DMS114 treated with DMSO at 0.1 percent for 48 hours (cell line): ENCODE results near the gene KIF13A.
"Not testable (repeated sequence)": the region's sequence is repeated elsewhere in the genome, so short reads cannot be mapped to it uniquely, and the experiment has no call there.

Experiments
- DNase-seq: peaks from one replicate; lab custom pipeline; 2025; ENCODE audit not compliant: unreplicated experiment; lab: John Stamatoyannopoulos, UW

The KIF13A gene

DNA sequence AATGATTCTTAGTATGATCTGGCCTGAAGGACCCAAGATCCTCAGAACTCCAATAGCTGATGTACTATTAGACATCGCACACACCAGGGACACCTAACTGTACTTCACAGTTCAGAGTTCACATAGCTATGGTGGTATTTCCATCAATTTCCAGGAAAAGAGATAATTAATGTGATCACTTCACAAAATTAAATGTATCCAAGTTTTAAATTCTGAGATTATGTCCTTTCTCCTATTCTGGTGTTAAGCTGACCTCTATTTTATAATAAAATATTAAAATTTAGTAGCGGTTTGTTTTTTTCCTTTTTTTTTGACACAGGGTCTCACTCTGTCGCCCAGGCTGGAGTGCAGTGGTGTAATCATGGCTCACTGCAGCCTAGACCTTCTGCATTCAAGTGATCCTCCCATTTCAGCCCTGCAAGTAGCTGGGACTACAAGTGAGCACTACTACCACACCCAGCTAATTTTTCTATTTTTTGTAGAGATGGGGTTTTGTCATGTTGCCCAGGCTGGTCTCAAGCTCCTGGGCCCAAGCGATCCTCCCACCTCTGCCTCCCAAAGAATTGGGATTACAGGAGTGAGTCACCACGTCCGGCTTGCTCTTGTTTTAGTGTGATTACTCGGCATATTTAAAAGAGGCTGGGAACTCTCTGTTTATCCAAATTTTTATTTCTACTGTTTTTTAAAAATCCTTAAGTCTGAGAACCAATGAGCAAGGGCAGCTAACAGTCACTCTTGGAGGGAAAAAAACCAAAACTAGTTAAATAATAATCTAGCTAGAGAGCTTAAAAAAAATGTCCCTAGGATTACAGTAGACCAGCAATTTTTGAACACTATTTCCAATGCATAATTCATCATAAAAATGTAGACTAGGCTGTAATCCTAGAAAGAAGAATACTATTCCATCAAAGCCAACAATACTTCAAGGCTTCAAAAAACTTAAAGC is 16.0 kb downstream of the KIF13A start:
- DNase-seq = no peak

DNA sequence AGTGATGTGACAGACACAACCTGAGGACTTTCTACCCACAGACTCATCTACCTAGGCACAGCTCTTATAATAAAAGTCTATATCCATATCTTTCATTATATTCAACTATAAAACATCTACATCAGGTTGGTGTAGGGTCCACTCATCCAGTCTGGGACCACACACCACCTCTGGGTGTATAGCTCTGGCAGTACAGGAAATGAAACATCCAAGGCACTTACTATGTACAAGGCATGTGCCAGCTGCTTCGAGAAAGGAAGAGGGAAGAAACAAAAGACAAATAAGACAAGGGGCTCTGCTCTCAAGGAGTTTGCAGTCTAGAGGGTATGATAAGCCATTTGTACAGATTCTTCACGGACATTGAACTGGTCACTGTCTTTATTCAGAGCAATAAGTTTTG is 18.6 kb downstream of the KIF13A start:
- DNase-seq = no peak

DNA sequence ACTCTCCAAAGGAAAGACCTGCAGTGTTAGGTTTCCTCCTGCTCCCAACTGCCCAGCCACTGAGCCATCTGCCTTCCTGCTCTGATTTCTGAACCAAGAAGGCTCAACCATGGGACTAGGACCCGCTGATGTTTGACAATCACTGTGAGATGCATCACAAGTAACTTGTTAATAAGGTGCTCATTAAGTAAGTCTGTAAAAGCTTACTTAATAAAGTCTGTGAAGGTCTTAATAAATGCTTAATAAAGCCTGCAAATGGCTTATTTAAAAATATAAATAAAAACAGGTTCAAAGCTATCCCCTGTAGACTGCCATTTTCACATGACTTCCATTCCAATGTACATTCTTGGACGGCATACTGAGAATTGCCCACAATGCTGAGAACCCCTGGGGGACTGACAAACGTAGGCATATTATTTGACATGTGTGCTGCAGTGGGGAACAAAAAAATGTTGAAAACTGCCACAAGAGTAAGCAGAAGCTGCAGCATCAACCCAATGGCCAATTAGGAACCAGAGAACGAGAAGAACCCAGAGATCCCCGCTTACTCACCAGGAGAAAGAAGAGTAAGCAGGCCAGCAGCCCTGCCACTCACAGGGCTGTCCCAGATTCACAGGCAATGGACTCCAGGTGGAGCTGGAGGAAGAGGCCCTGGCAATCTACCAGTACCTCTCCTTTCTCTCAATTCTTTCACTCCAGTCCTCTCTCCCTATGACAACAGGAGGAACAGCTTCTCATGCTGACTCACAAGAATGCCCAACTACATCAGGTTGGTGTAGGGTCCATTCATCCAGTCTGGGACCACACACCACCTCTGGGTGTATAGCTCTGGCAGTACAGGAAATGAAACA is 19.5 kb downstream of the KIF13A start:
- DNase-seq = no peak

DNA sequence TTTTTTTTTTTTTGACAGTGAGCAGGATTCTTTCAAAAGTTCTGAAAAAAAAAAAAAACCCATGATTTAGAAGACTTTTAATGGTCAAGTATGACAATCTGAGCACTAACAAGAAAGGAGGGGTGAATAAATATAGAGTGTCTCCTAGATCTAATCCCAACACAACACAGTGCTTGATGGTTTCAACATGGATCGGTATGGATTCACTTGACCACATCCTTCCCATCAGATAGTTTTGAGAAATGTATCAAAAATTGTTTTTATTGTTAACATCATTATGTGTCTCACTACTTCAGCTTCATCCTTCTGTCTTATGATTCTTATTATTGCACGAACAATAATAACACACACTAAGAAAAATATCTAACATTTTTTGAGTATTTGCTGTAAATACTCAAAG is 21.0 kb downstream of the KIF13A start:
- DNase-seq = no peak

DNA sequence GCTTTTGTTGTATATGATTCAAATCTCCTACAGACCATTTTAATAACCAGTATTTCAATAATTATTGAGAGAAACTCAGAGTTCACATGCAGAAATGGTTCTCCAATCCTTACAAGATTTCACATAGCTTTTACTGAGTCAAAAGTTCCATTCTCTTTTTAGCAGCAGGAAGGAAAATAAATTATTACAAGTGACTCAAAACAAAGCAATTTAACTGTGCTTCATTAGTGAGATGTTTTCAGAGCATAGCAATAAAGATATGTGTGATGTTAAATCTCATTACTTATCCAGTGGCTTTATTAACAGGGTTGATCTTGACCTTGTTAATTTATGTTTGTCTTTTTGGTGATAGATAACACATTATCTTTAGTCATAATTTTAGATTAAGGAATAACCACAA is 22.0 kb downstream of the KIF13A start:
- no peak for DNase-seq

DNA sequence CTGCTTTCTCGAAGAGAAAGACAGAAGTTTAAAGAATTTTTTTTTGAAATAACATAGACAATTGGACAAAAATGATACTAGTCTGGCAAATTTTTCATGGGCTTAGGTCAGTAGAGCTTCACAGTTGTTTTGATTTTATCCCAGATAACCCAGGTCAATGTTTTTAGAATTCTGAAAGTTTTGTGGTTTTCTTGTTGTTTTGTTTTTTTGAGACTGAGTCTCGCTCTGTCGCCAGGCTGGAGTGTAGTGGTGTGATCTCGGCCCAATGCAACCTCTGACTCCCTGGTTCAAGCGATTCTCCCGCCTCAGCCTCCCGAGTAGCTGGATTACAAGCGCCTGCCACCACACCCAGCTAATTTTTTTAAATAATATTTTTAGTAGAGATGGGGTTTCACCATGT is 22.8 kb downstream of the KIF13A start:
- no peak for DNase-seq

DNA sequence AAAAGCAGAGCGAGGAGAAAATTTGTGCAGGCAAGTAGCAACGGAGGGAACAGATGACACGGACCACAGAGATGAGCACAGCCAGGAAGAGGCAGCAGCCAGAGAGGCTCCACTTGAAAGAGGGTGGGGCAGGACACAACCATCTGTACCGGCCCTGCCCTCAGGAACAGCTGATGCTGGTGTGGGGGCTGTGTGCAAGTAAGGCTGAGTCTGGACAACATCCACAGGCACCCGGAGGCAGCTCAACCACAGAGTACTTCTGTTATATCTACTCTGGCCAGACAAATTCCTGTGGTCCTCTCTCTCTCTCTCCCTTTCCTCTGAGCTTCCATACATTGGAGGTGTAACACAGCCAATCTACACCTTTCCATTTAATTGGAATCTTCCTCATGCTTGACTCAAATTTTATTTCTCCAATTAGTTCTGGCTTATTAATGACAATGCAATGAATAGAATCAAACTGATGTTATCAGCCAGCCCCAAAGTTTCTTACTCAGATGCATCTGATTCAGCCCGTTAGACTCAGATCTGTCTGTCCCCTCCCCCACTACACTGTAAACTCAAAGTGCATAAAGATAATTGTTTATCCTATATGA is 24.9 kb downstream of the KIF13A start:
- no peak for DNase-seq

DNA sequence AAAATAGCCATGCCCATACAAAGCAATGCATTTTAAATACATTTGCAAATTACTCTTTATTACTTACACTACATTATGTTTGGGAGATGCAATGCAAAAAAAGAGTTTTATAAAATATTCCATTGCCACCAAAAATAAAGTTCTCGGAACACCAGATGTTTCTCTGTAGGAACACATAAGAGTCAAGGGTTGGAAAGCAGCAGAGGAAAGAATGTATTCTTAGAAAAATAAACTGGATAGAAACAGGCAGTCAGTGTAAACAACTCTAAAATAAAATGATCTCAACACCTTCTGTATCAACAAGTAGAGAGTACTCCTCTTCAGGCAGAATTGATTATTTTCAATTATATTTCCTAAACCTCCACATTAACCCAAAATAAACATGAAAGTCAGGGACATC is 28.1 kb downstream of the KIF13A start:
- no peak for DNase-seq

DNA sequence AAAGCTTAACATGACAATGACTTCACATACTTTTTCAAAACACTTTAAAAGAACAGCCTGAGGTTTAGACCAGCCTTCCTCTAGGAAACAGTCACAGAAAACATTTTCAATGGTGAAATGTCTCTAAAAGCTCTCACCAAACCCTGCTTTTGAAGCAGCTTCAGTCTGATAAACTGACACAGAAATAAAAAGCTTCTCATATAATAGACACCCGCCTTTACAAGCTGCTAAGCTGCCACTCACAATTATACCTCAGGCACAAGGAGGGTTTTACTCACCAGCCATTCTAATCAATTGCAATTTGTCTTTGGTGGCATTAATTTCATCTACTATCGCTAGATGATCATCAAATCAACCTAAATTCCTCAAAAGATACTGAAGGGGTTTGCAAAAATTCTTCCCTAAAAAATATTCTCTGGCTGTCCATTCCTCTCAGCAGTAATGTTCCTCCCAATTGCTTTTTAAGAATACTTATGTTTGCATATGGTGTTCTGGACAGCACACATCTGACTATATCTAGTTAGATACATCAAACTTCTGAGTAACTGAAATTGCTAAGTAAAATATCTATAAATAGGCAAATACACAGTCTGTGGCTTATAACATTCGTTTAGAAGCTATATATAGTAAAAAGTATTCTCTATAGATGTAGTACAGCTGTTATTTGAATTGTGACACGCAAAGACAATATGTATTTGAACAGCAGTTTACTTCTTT is 29.4 kb downstream of the KIF13A start:
- no peak for DNase-seq

DNA sequence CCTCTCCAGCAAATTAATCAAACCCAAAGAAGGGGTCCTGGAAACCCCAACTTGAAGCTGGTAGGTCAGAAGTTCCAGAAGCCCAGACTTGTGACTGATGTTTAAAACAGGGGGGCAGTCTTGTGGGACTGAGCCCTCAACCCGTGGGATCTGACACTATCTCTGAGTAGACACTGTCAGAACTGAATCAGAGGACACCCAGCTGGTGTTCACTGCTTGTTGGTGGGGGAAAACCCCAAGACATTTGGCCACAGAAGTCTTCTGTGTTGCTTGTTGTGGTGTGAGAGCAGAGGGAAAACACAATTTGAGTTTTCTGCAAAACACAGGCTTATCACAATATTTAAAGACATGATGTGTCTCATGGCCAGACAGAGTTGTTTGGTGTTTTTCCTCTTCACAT is 29.9 kb downstream of the KIF13A start:
- DNase-seq = no peak

DNA sequence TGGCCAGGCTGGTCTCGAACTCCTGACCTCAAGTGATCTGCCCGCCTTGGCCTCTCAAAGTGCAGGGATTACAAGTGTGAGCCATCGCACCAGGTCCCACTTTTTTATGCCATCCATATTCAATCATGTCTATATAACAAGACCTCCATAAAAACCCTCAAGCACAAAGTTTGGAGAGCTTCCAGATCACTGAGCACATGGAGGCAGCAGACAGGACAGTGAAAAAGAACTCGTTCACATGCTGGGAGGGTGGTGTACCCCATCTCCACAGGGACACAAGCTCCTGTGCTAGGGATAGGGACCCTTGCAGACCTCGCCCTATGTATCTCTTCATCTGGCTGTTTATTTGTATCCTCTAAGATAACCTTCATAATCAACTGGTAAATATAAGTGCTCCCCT is 30.3 kb downstream of the KIF13A start:
- no peak for DNase-seq

DNA sequence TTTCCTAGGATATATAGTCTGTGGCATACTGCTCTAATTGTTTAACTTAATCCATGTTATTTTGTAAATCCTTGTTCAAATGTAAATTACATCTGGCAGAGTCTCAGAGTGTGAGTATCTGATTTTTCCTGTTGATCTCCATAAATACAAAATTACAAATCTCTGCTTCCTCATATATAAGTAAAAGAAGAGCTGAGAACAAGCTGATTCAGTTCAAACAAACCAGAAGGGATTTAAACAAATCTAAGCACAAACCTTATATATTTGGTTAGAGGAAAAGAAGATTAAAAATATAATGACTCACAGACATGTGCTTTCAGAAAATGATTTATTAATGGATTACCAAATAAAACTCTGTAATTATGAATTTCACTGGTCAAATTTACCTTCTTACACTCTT is 37.3 kb downstream of the KIF13A start:
- no peak for DNase-seq

DNA sequence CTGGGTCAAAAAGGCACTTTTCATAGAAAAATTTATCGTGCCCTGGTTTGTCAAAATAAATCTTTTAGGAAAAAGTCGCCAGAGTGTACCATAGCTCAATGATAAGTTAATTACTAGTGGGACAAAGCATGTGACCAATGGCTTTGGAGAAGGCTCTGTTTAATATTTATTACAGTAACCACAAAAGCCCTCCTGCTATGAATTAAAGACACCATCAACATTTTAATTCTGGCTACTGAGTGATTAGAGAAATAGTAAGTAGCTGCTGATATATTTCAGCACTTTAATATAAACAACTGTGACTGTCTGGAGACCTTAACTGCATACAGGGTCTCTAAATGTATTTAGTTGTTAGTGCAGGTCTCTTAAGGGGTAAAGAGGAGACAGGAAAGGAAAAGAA is 38.3 kb downstream of the KIF13A start:
- no peak for DNase-seq

DNA sequence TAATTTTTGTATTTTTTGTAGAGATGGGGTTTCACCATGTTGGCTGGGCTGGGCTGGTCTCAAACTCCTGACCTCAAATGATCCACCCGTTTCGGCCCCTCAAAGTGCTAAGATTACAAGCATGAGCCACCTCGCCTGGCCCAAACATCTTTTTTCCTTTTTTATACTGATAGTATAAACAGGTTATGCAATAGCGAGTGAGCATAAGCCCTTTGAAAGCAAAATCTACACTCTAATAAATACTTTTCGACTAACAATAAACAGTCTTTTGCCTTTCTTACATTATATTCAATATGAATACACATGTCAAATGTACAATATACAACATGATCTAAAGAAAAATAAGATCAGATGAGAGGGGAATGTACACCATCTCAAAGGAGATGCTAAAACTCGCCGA is 38.7 kb downstream of the KIF13A start:
- no peak for DNase-seq

DNA sequence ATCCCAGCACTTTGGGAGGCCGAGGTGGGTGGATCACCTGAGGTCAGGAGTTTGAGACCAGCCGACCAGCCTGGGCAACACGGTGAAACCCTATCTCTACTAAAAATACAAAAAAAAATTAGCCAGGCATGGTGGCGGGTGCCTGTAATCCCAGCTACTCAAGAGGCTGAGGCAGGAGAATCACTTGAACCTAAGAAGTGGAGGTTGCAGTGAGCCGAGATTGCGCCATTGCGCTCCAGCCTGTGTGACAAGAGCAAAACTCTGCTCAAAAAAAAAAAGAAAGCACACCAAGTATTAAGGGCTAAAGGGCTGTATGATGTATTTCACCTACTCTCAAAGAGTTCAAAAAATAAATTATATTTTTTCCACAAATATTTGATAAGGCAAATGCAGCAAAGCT is 39.9 kb downstream of the KIF13A start:
- not testable (repeated sequence) for DNase-seq

DNA sequence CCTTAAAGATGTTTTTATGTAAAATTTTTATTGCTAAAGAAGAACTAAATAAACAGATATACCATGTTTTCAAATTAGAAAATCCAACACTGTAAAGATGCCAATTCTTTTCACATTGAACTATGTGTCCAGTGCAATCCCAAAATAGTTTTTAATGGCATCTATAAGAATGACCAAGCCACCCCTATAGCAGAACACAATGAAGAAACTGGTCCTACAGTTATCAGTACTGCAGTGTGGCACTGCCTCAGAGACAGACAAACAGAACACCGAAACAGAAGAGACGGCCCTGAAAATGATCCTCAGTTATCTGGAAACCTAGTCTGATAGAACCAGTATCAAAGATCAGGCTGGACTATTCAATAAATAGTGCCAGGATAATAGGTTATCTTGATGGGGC is 41.9 kb downstream of the KIF13A start:
- DNase-seq = no peak

DNA sequence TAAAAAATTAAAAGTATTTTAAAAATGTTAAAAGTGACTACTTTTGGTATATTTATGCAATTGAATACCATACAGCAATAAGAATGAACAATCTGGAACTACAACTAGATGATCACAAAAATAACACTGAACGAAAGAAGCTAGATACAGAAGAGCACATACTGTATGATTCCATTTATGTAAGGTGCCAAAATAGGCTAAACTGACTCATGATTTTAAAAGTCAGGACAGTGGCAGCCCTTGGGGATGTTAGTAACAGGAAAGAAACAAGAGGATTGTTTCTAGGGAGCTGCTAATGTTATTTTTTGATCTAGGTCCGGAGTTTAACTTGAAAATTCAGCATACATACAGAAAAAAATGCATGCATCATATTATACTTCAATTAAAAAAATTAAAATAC is 42.3 kb downstream of the KIF13A start:
- DNase-seq = no peak

DNA sequence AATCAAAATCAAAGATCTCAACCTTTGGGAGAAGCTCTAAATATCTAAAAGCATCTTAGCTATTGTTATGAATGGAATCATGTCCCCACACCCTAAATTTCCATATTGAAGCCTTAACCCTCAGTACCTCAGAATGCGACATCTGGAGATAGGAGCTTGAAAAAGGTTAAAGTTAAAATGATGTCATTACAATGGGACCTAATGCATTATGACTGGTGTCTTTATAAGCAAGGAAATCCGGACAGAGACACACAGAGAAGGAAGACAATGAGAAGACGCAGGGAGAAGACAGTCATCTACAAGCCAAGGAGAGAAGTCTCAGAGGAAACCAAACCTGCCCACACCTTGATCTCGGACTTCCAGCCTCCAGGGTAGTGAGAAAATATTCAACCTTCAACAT is 46.1 kb downstream of the KIF13A start:
- no peak for DNase-seq

DNA sequence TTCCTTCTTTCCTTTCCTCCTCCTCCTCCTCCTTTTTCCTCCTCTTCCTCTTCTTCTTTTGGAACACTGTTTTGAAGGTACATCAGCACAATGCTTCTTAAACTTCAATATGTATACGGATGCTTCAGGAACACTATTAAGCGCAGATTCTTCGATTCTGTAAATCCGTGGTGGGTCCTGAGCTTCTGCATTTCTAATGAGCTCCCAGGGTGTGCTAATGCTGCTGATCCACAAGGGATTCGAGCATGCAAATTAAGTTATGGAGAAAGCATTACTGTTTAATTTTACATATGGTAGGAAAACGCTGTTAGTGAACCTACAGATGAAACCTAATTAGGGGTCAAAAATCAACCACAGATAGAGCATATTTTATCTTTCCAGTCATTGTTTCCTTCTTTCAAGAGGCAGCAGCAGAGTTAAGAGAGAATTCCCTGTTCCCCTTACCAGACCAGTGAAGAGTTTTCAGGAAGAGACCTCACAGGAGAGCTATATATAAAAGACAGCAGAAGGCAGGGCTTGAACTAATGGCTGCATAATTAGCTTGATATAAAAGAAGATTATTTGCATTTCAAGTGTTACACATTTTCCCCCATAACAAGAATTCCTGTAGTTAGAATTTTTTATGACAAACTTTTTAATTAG is 47.2 kb downstream of the KIF13A start:
- no peak for DNase-seq

DNA sequence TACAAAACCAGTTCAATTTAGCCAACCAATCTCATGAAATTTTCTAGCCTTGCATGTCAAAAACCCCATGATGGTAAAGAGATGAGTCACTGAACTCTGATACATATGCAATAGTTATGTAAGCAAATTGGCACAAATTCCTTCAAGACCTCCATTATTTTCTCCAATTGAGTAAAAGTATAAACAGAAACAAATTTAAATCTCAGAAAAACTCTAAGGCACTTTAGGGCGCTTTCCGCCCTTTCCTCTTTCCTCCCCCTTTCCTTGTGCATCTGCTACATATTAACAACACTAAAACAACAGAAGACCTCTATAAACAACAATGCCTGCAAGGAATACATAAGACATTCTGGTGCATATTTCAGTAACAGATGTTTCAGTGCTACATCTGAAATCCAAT is 48.5 kb downstream of the KIF13A start:
- DNase-seq = no peak
